OCI-LY7 (cell line): ENCODE results near the gene EDN1.

Experiments used
- EZH2phosphoT487 ChIP-seq: fragments of 200-600 bp; sonication (generic); IDR thresholded peaks from 2 replicates; pipeline ENCODE4 v1.6.1; 2018; ENCODE audit warnings: low read depth, borderline replicate concordance, mild to moderate bottlenecking, mixed run types, antibody characterized with exemption, low read length, moderate library complexity, mixed read lengths
- TF ChIP-seq, protein P1 (sequence below): fragments of 200-600 bp; sonication (generic); conservative IDR thresholded peaks from 2 replicates; pipeline ENCODE4 v1.5.1; 2014; ENCODE audit warnings: mild to moderate bottlenecking, antibody characterized with exemption, low read length, moderate library complexity, mixed read lengths

DNA sequence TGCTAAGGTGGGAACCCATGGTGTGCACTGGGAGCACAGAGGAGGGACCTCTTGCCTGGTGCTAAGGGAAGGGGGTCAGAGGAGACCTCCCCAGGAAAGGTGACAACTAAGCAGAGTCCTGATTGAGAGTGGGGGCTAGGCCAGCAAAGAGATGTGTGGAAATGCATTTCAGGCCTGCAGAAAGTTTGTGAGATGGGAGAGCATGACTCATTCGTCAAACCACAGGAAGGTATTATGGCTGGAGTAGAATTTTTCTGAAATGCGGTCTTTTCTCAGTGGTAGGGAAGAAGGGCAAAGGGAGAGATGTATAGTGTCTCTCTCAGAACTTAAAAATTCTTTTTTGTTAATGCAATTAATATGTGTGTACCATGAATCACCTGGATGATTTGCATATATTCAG, 23.6 kb upstream of the EDN1 start:
- TF ChIP-seq, protein P1, sequence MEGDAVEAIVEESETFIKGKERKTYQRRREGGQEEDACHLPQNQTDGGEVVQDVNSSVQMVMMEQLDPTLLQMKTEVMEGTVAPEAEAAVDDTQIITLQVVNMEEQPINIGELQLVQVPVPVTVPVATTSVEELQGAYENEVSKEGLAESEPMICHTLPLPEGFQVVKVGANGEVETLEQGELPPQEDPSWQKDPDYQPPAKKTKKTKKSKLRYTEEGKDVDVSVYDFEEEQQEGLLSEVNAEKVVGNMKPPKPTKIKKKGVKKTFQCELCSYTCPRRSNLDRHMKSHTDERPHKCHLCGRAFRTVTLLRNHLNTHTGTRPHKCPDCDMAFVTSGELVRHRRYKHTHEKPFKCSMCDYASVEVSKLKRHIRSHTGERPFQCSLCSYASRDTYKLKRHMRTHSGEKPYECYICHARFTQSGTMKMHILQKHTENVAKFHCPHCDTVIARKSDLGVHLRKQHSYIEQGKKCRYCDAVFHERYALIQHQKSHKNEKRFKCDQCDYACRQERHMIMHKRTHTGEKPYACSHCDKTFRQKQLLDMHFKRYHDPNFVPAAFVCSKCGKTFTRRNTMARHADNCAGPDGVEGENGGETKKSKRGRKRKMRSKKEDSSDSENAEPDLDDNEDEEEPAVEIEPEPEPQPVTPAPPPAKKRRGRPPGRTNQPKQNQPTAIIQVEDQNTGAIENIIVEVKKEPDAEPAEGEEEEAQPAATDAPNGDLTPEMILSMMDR: no peak
- TF ChIP-seq EZH2phosphoT487: no peak
